Neuron (in vitro differentiated cells): Measurements from ENCODE around the gene RPP14.

Experiments used
- H2AFZ ChIP-seq: one replicate; pipeline ENCODE4 v1.6.1; 2013; ENCODE audit warnings: low read depth, mild to moderate bottlenecking, inconsistent platforms, low read length, moderate library complexity
- H3K27me3 ChIP-seq: one replicate; pipeline ENCODE4 v1.6.1; 2013; ENCODE audit warnings: low read length; ENCODE audit not compliant: insufficient read depth
- H3K36me3 ChIP-seq: one replicate; pipeline ENCODE4 v1.6.1; 2013; ENCODE audit warnings: low read length; ENCODE audit not compliant: insufficient read depth
- H3K4me1 ChIP-seq: one replicate; pipeline ENCODE4 v1.6.1; 2013; ENCODE audit warnings: low read length; ENCODE audit not compliant: insufficient read depth
- H3K4me3 ChIP-seq: 2 replicates; pipeline ENCODE4 v1.5.1; 2013; ENCODE audit warnings: mild to moderate bottlenecking, low read length, moderate library complexity
- H3K9me3 ChIP-seq: one replicate; pipeline ENCODE4 v1.6.1; 2013; ENCODE audit warnings: low read length

Gene RPP14

DNA sequence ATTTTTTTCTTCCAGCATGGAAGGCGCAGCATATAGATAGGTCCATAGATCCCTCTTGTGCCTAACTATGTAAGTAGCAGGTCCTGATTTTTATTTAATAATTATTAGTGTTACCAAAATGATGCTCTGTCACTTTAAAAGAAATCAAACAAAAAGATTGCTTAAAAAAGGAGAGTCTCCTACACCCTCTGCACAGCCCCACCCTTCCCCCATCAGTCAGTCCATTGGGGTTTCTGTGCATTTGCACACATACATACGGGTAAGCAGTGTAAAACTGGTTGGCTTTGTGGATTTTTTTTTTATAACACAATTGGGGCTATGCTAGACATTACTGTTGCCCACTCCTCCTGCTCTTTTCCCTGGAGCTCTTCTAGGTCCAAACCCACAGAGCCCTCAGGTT is 7.0 kb upstream of the RPP14 start:
- no peak overlapping the region for H2AFZ ChIP-seq
- peaks cover 3% of the 10 kb centered on the region for H3K4me1 ChIP-seq
- H3K27me3 ChIP-seq = peaks cover 24% of the 10 kb centered on the region
- no peak overlapping the region for H3K4me3 ChIP-seq
- no peaks in the 10 kb centered on the region for H3K36me3 ChIP-seq
- no peaks in the 10 kb centered on the region for H3K9me3 ChIP-seq

DNA sequence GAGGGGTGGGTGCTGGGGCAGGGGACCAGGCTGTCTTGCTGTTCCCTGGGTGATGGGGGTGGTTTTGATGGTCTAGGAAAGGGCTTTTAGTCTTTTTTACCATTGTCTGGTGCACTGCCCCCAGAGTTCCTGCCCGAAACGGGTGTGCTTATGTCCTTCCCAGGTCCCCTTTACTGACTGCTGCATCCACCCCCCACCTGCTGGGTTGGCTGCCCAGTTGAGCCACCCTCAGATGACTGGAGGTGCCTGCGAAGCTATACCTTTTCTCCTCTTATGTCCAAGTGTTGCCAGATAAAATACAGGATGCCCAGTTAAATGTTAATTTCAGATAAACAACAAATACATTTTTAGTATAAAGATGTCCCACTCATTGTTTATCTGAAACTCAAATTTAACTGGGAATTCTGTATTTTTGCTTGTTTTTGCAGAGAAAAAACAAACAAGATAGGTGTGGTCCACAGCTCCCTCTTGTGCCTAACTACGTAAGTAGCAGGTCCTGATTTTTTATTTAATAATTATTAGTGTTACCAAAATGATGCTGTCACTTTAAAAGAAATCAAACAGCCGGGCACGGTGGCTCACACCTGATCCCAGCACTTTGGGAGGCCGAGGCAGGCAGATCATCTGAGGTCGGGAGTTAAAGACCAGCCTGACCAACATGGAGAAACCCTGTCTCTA is 6.1 kb upstream of the RPP14 start:
- Histone ChIP-seq H3K27me3 (peaks cover 24% of the 10 kb centered on the region), H3K9me3 (no peaks in the 10 kb centered on the region), H2AFZ (peak overlapping the region; percentile 51), H3K4me3 (no peak overlapping the region), H3K36me3 (no peaks in the 10 kb centered on the region), H3K4me1 (peaks cover 3% of the 10 kb centered on the region)

DNA sequence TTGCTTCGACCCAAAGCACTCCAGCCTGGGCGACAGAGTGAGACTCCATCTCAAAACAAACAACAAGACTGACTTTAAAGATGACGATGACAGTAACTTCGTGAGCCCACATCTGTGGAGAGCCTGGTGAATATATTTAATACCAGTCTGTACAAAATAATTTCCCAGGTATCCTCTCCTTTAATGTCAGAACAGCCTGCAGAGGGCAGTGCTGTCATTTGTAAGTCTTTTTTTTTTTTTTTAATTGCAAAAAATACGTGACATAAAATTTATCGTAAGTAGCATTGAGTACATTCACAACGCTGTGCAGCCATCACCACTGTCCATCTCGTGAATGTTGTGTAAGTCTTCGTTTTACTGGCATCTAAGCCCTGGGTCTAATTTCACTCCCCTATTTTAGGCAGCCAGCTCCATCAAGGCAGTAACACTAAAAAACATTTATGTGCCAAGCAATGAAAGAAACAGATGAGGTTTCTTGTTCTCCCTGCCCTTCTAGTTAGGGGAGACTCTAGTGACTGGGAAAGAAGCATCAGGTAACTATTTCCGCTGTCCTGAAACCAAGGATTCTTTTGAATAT is 1.7 kb downstream of the RPP14 start:
- peaks cover 13% of the 10 kb centered on the region for H3K4me1 ChIP-seq
- peaks cover 41% of the 10 kb centered on the region for H3K36me3 ChIP-seq
- H3K4me3 ChIP-seq = peak overlapping the region; percentile 92
- H3K9me3 ChIP-seq = no peaks in the 10 kb centered on the region
- H3K27me3 ChIP-seq = no peaks in the 10 kb centered on the region
- no peak overlapping the region for H2AFZ ChIP-seq

DNA sequence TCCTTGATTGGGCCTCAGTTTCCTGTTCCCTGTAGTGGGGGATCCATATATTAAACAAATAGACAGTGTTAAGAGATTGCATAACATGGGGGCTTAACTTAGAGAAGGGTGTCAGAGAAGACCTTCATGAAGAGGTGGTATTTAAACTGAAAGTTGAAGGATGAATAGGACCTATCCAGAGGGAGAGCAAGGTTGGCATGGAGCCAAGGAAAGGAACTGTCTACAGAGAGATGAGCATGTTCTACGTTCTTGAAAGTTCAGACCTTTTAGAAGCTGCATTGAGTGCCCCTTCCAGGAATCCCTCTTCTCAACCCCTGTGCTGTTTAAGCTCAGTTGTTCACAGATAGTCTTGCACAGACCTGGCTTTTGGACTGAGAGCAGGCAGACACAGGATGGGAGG is 2.7 kb downstream of the RPP14 start:
- Histone ChIP-seq H3K9me3 (no peaks in the 10 kb centered on the region), H3K27me3 (no peaks in the 10 kb centered on the region), H3K4me1 (peaks cover 13% of the 10 kb centered on the region), H3K36me3 (peaks cover 46% of the 10 kb centered on the region), H3K4me3 (no peak overlapping the region), H2AFZ (no peak overlapping the region)

DNA sequence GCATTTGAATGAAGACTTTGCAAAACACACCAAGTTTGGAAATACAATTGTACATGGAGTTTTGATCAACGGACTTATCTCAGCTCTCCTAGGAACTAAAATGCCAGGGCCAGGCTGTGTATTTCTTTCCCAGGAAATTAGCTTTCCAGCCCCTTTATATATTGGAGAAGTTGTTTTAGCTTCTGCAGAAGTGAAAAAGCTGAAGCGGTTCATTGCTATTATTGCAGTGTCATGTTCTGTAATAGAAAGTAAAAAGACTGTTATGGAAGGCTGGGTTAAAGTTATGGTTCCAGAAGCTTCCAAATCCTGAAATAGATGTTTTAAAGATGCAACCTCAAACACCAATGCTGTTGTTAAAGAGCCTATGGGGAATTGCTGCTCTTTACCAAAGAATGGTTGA is 11.8 kb downstream of the RPP14 start:
- Histone ChIP-seq H2AFZ (no peak overlapping the region), H3K4me1 (no peaks in the 10 kb centered on the region), H3K36me3 (peaks cover 55% of the 10 kb centered on the region), H3K9me3 (no peaks in the 10 kb centered on the region), H3K4me3 (no peak overlapping the region), H3K27me3 (no peaks in the 10 kb centered on the region)

DNA sequence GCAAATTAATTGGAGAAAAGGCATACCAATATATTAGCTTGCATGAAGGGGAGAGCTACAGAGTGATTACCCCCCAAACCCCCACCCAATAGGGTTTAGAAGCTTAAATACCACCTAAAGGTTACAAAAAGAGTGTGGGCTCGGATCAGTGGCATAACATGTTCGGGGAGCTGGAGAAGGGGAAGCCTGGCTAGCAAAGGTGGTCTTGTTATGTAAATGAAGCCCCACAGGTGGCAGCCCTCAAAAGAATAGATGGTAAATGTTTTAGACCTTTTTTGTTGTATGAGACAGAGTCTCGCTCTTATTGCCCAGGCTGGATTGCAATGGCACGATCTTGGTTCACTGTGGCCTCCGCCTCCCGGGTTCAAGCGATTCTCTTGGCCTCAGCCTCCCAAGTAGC is 15.7 kb downstream of the RPP14 start:
- H3K9me3 ChIP-seq = no peaks in the 10 kb centered on the region
- no peak overlapping the region for H2AFZ ChIP-seq
- peaks cover 6% of the 10 kb centered on the region for H3K4me1 ChIP-seq
- H3K27me3 ChIP-seq = no peaks in the 10 kb centered on the region
- H3K36me3 ChIP-seq = peaks cover 28% of the 10 kb centered on the region
- H3K4me3 ChIP-seq = no peak overlapping the region

DNA sequence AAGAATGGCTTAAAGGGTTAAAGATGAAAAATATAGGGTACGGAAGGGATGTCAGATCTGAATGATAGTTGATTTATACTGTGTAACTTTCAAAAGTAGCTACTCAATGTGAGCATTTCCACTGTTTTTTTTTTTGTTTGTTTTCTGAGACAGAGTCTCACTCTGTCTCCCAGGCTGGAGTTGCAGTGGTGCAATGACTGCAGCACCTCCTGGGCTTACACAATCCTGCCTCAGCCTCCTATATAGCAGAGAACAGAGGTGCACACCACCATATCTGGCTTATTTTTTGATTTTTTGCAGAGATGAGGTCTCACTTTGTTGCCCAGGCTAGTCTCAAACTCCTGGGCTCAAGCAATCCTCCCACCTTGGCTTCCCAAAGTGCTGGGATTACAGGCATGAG is 16.7 kb downstream of the RPP14 start:
- Histone ChIP-seq H2AFZ (no peak overlapping the region), H3K4me3 (no peak overlapping the region)

DNA sequence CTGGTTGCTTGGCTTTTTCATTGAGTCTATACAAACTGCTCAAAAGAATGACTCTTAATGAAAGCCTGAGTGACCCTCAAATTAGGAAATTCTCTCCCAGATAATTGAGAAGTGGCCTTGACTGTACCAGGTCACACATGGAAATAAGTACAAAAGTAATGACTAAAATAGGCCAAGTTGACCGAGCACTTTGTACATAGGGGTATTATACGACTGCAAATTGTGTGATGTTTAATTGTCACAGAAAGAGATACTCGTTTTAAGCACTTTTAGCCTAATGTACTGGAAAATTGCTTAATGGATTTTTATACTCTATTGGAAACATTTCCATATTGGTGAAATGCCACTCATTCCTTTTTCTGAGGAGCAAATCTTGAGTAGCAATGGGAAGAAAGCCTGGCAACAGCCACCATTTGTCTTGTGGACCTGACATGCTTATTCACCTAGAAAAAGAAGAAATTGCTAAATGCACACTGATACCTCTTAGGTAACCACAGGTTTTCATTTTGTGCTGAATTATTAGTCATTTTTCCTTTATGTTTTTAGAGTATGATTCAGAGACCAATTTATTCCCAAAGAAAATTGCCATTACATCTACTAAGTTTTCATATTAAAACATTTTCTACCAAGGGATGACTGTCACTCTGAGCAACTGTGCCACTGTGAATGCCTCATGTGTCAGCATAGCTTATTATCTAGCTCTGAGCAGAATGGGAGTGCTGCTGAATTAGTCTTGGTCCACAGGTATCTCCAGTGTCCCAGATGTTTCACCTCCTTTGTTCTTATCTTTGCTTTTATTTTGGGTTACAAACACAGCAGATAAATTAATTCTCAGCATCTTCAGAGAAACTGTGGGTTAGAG is 17.7 kb downstream of the RPP14 start:
- Histone ChIP-seq H3K4me3 (no peak overlapping the region), H3K4me1 (peaks cover 6% of the 10 kb centered on the region), H3K27me3 (no peaks in the 10 kb centered on the region), H3K36me3 (peaks cover 10% of the 10 kb centered on the region), H3K9me3 (no peaks in the 10 kb centered on the region), H2AFZ (no peak overlapping the region)

More for the DNA sequence above, 16.7 kb downstream of the RPP14 start:
- no peaks in the 10 kb centered on the region for H3K9me3 ChIP-seq
- H3K4me1 ChIP-seq = peaks cover 6% of the 10 kb centered on the region
- no peaks in the 10 kb centered on the region for H3K27me3 ChIP-seq
- peaks cover 18% of the 10 kb centered on the region for H3K36me3 ChIP-seq

DNA sequence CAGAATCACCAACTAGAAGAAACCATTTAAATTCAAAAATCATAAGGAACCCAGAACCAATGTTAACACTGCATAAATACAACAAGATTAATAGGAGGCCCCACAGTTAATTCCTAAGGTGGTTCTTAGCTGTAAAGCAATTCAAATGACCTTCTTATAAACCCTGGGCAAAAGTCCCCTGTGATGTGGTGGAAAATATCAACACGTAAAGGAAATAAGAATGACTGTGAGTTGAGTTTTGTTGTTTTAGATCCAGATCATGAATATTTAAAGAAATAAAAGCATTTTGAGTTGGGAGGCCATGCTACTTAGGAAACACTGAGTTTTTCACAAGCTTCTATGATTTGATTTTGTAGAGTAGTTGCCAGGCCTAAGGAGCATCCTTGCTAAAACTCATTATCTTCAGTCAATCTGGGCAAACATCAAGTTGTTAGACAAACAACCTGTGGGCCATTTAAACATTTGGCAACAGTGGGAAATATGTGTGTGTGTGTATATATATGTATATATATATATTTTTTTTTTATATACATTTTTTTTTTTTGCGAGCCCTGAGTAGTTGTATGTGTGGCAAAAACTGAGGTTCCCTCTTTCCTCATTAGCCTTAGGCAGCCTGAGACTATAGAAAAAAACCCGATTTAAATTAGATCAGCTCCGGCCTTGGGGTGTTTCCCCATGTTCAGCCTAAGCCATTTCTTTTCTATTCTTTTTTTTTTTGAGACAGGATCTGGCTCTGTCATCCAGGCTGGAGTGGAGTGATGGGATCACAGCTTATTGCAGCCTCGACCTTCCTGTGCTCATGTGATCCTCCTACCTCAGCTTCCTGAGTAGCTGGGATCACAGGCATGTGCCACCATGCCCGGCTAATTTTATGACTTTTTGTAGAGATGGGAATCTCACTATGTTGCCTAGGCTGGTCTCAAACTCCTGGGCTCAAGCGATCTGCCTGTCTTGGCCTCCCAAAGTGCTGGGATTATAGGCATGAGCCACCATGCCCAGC is 18.6 kb downstream of the RPP14 start:
- no peaks in the 10 kb centered on the region for H3K27me3 ChIP-seq
- H3K4me1 ChIP-seq = peaks cover 6% of the 10 kb centered on the region
- no peak overlapping the region for H3K4me3 ChIP-seq
- H2AFZ ChIP-seq = no peak overlapping the region
- H3K36me3 ChIP-seq = peaks cover 4% of the 10 kb centered on the region
- H3K9me3 ChIP-seq = no peaks in the 10 kb centered on the region

DNA sequence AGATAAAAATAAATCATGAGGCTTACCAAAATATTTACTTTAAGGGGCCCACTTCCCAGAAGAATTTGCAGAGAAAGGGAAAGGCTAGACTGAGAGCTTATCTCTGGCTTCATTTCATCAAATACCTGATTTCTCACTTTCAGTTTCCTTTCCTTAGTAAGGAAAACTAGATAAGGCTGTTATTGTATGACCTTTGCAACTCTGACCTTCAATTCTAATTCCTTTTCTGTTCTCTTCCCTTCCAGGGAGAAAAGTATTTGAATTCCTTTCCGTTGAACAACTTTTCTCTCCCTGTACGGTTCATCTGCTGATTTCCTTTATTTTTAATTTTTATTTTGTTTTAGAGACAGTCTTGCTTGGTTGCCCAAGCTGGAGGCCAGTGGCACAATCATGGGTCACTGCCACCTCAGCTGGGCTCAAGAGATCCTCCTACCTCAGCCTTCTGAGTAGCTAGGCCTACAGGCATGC is 19.5 kb downstream of the RPP14 start:
- H3K4me1 ChIP-seq = peaks cover 6% of the 10 kb centered on the region
- no peaks in the 10 kb centered on the region for H3K27me3 ChIP-seq
- H3K9me3 ChIP-seq = no peaks in the 10 kb centered on the region
- H2AFZ ChIP-seq = no peak overlapping the region
- H3K4me3 ChIP-seq = no peak overlapping the region
- no peaks in the 10 kb centered on the region for H3K36me3 ChIP-seq

DNA sequence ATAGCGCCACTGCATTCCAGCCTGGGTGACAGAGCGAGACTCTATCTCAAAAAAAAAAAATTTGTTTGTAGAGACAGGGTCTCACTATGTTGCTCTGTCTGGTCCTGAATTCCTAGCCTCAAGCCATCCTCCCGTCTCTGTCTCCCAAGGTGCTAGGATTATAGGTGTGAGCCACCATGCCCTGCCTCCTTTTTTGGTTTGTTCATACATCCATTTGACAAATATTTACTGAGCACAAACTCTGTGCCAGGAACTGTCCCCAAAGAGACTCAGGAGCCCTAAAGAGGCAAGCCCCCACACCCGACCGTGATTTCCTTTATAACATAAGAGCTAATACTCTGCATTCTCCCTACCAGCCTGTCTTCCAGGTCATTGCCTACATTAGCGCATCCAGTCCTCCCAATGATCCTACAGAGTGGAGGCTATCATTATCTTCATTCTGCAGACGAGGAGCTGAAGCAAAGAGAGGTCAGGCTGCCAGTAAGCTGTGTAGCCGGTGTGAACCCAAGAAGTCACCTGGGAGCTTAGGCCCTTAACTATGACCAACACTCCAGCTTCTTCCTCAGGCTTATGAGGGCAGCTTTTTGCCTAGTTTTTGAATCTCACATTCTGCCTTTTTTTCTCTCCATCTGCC is 20.3 kb downstream of the RPP14 start:
- no peaks in the 10 kb centered on the region for H3K9me3 ChIP-seq
- no peaks in the 10 kb centered on the region for H3K36me3 ChIP-seq
- no peak overlapping the region for H2AFZ ChIP-seq
- H3K4me1 ChIP-seq = peaks cover 6% of the 10 kb centered on the region
- H3K27me3 ChIP-seq = no peaks in the 10 kb centered on the region
- H3K4me3 ChIP-seq = no peak overlapping the region
